ENCODE measurements around the gene LIN37.

LIN37 gene

DNA sequence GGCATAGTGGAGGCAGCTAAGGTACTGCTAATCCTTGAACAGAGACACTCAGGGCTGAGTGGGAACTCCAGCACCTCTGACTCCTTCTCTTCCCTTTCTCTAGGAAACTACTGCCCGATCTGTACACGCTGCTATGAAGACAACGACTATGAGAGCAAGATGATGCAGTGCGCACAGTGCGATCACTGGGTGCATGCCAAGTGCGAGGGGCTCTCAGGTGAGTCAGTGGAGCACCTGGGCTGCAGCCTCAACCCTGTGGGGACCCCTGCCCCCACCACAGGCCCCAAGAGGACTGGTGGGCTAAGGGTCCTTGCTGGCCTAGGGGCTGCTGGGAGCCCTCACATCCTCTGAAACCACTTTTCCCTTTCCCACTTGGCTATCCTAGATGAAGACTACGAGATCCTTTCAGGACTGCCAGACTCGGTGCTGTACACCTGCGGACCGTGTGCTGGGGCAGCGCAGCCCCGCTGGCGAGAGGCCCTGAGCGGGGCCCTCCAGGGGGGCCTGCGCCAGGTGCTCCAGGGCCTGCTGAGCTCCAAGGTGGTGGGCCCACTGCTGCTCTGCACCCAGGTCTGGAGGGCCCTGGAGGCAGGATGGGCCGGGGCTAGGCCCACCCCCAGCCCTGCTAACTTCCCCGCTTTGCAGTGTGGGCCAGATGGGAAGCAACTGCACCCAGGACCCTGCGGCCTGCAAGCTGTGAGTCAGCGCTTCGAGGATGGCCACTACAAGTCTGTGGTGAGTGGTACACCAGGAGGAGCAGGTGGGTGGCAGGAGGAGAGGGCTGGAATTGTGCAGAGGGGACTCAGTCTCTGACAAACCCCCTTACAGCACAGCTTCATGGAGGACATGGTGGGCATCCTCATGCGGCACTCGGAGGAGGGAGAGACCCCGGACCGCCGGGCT lies 21.1 kb upstream of the LIN37 start:
- H3K9me3 ChIP-seq (ENCODE audit: low read length): no peaks in the 10 kb centered on the region
- H3K36me3 ChIP-seq (ENCODE audit: insufficient read depth, low read length): peaks cover 96% of the 10 kb centered on the region
- no peak overlapping the region for H2AFZ ChIP-seq (ENCODE audit: low read length)
- H3K27me3 ChIP-seq (ENCODE audit: insufficient read depth, low read length): no peaks in the 10 kb centered on the region
- no peaks in the 10 kb centered on the region for H3K79me2 ChIP-seq (ENCODE audit: insufficient read depth, low read length)
- no peak overlapping the region for H3K9ac ChIP-seq (ENCODE audit: low read length)
- no peaks in the 10 kb centered on the region for H3K4me1 ChIP-seq (ENCODE audit: insufficient read depth, low read length, severe bottlenecking)
- H3K27ac ChIP-seq (ENCODE audit: low read depth, low read length, poor library complexity, severe bottlenecking): no peak overlapping the region
- H3K9me2 ChIP-seq (ENCODE audit: low read depth, low read length): no peaks in the 10 kb centered on the region
- no peaks in the 10 kb centered on the region for H3F3A ChIP-seq (ENCODE audit: insufficient read depth, low read length)
- no peak overlapping the region for H3K4me2 ChIP-seq (ENCODE audit: low read length)
- H3K4me3 ChIP-seq (ENCODE audit: low read depth, low read length, poor library complexity, severe bottlenecking): no peak overlapping the region
- no peaks in the 10 kb centered on the region for H4K20me1 ChIP-seq (ENCODE audit: insufficient read depth, low read length)
- TF ChIP-seq, protein P1, sequence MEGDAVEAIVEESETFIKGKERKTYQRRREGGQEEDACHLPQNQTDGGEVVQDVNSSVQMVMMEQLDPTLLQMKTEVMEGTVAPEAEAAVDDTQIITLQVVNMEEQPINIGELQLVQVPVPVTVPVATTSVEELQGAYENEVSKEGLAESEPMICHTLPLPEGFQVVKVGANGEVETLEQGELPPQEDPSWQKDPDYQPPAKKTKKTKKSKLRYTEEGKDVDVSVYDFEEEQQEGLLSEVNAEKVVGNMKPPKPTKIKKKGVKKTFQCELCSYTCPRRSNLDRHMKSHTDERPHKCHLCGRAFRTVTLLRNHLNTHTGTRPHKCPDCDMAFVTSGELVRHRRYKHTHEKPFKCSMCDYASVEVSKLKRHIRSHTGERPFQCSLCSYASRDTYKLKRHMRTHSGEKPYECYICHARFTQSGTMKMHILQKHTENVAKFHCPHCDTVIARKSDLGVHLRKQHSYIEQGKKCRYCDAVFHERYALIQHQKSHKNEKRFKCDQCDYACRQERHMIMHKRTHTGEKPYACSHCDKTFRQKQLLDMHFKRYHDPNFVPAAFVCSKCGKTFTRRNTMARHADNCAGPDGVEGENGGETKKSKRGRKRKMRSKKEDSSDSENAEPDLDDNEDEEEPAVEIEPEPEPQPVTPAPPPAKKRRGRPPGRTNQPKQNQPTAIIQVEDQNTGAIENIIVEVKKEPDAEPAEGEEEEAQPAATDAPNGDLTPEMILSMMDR (IDR thresholded peaks at IDR 0.05; ENCODE audit: low read length): no peak
- no peak for TF ChIP-seq EZH2 (IDR thresholded peaks at IDR 0.05; ENCODE audit: borderline replicate concordance, low read length)

- Histone ChIP-seq H3K9me2 (ENCODE audit: low read depth, low read length) (no peaks in the 10 kb centered on the region), H2AFZ (ENCODE audit: low read length) (no peak overlapping the region), H3K4me3 (ENCODE audit: low read depth, low read length, poor library complexity, severe bottlenecking) (no peak overlapping the region), H3K9ac (ENCODE audit: low read length) (no peak overlapping the region), H3K4me2 (ENCODE audit: low read length) (no peak overlapping the region), H3K27me3 (ENCODE audit: insufficient read depth, low read length) (no peaks in the 10 kb centered on the region), H3K36me3 (ENCODE audit: insufficient read depth, low read length) (peaks cover 94% of the 10 kb centered on the region), H4K20me1 (ENCODE audit: insufficient read depth, low read length) (no peaks in the 10 kb centered on the region), H3K79me2 (ENCODE audit: insufficient read depth, low read length) (no peaks in the 10 kb centered on the region), H3K9me3 (ENCODE audit: low read length) (no peaks in the 10 kb centered on the region), H3K27ac (ENCODE audit: low read depth, low read length, poor library complexity, severe bottlenecking) (no peak overlapping the region), H3F3A (ENCODE audit: insufficient read depth, low read length) (no peaks in the 10 kb centered on the region), H3K4me1 (ENCODE audit: insufficient read depth, low read length, severe bottlenecking) (no peaks in the 10 kb centered on the region)
- TF ChIP-seq, protein P1 (IDR thresholded peaks at IDR 0.05; ENCODE audit: low read length): no peak
- TF ChIP-seq EZH2 (IDR thresholded peaks at IDR 0.05; ENCODE audit: borderline replicate concordance, low read length): no peak
Observed at GRCh38 chr19:35727956-35728706, 20.2 kb upstream of the LIN37 start.

GRCh38 chr19:35729021-35729420 lies 19.4 kb upstream of the LIN37 start:
- Histone ChIP-seq H3K36me3 (ENCODE audit: insufficient read depth, low read length) (peaks cover 93% of the 10 kb centered on the region), H3F3A (ENCODE audit: insufficient read depth, low read length) (no peaks in the 10 kb centered on the region), H3K9ac (ENCODE audit: low read length) (no peak overlapping the region), H3K4me1 (ENCODE audit: insufficient read depth, low read length, severe bottlenecking) (no peaks in the 10 kb centered on the region), H3K27ac (ENCODE audit: low read depth, low read length, poor library complexity, severe bottlenecking) (no peak overlapping the region), H3K9me2 (ENCODE audit: low read depth, low read length) (no peaks in the 10 kb centered on the region), H3K4me2 (ENCODE audit: low read length) (no peak overlapping the region), H2AFZ (ENCODE audit: low read length) (no peak overlapping the region), H3K4me3 (ENCODE audit: low read depth, low read length, poor library complexity, severe bottlenecking) (no peak overlapping the region), H4K20me1 (ENCODE audit: insufficient read depth, low read length) (no peaks in the 10 kb centered on the region), H3K79me2 (ENCODE audit: insufficient read depth, low read length) (no peaks in the 10 kb centered on the region), H3K9me3 (ENCODE audit: low read length) (no peaks in the 10 kb centered on the region), H3K27me3 (ENCODE audit: insufficient read depth, low read length) (no peaks in the 10 kb centered on the region)
- TF ChIP-seq EZH2 (IDR thresholded peaks at IDR 0.05; ENCODE audit: borderline replicate concordance, low read length): no peak
- TF ChIP-seq, protein P1 (IDR thresholded peaks at IDR 0.05; ENCODE audit: low read length): no peak
